ENCODE data around the gene BRICD5.

BRICD5 gene

DNA sequence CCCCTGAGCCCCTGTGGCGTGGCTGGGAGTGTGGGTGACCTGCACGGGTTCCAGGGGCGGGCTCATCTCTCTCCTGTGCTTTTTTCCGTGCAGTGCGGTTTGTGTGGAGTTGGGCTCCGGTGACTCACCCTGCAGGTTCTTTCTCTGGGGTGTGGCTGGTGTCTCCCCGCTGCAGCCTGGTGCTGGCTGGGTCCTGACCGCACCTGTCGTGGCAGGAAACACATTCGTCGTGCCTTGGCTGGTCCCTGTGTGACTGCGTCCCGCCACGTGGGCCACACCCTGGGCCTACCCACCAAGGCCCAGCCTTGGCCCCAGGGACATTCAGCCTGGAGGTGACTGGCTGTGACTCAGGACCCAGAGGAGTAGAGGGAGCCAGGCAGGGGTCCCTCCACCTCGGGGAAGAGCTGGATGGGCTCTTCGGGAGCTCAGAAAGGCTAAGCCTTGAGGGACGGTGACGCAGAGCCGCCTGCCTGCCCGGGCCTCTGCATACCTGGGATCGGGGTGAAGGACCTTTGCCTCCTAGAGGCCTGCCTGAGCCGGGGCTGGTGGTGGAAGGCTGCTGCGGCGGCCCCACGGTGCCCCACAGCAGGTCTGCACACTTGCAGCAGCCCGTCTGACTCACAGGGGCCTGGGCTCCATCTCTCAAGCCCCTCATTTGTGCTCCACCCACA lies 47.3 kb downstream of the BRICD5 start:
- DNase-seq (ENCODE audit: low spot score), result peak; percentile 32

DNA sequence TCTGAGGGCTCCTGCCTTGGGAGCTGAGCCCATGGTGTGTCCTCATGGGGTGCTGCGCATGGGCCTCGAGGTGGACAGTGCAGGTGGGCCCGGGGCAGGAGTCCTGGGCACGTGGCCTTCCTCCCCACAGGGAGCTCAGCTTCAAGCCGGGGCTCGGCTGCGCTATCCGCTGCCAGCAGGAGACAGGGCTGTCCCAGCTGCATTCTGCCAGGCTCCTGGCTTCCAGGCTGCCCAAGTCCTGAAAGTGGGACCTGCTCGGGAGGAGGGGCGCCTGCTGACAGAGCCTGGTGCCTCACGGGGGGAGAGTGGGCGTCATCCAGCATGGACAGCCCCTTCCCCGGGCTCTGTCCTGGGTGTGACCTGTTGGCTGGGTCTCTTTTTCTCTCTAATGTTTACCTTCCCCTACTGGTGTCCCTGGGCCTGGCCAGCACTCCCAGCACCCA lies 48.0 kb downstream of the BRICD5 start:
- no peak for DNase-seq (ENCODE audit: low spot score)

DNA sequence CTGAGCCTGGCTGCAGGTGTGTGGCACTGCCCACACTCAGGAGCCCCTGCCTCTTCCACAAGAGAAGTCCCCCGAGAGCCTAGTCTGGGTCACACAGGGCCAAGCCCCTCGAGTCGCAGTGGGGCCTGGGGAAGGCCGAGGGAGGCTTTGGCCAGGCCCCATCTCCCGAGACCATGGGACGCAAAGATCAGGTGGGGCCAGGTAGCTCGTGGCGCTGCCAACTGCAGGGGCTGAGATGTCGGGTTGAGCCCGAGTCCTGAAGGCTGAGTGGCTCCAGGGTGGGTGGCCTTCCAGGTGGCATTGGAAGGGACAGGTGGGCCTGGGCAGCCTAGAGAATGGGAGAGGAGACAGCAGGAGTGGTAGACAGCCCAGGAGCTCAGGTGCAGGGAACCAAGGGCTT lies 48.8 kb downstream of the BRICD5 start:
- DNase-seq (ENCODE audit: low spot score), result no peak

DNA sequence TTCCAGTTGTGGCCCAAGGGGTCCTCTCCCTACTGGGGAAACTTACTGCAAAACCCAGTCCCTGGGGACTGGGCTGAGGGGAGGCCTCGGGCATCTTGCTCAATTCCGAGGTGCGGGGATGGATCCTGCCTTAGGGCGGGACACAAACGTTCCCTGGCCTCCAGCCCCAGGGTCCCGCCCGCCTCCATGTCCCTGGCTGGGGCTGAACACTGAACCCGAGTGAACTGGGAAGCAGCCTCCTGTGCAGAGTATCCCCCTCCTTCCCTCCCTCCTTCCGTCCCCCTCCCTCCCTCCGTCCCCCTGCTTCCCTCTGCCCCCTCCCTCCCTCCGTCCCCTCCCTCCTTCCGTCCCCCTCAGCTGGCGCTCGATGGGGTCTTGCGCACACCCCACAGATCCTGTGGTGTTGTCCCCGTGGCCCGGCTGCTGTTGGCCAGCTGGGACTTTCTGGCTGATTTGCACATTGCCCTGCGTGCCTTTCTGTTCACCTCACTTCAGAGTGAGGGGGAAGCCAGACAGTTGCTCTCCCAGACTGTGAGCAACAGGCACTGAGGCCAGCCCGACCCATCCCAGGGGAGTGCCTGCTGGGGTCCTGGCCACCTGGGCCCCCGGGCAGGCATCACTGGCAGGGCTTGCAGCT lies 49.6 kb downstream of the BRICD5 start:
- DNase-seq (ENCODE audit: low spot score), result no peak

Data from CD4-positive, alpha-beta T cell treated with Interleukin-2 at 100 ng/mL for 4 hours (primary cell).